Keratinocyte (primary cell): ENCODE measurements around the gene AHRR. TPM values are rescaled to one million over a fixed set of nuclear protein-coding genes. Genes with fewer than 3 reads are reported as not detected.
A peak's percentile ranks its signal among the peaks of the same experiment; 100 is the strongest.

ENCODE experiments used
- DNase-seq: peaks from one replicate; pipeline ENCODE4 v3.0.0-alpha.2; 2011; ENCODE audit warnings: low read depth, missing footprints, low spot score
- FAIRE-seq: peaks from 2 replicates; lab custom pipeline; 2011; peaks lifted over from hg19 to GRCh38; lab: Jason Lieb, UNC
- H2AFZ ChIP-seq: 2 replicates; pipeline ENCODE4 v1.6.0; 2012; ENCODE audit warnings: low read length, control low read depth, inconsistent platforms; ENCODE audit not compliant: control insufficient read depth
- H3K27ac ChIP-seq: 2 replicates; pipeline ENCODE4 v1.5.1; 2011; ENCODE audit warnings: low read length; ENCODE audit not compliant: control insufficient read depth, insufficient read depth
- H3K27me3 ChIP-seq: 3 replicates; pipeline ENCODE4 v1.6.0; 2011; ENCODE audit warnings: low read length; ENCODE audit not compliant: control insufficient read depth, insufficient read depth; ENCODE audit errors: extremely low read depth
- H3K36me3 ChIP-seq, 2 experiments: 2 replicates in 1 of 2; 3 replicates in 1 of 2; pipeline ENCODE4 v1.5.1; 2011; ENCODE audit warnings: low read length in 2 of 2, mild to moderate bottlenecking in 1 of 2; ENCODE audit not compliant: control insufficient read depth in 2 of 2, insufficient read depth in 2 of 2; ENCODE audit errors: extremely low read depth in 1 of 2
- H3K4me1 ChIP-seq: 3 replicates; pipeline ENCODE4 v1.5.1; 2011; ENCODE audit warnings: low read length; ENCODE audit not compliant: control insufficient read depth, insufficient read depth; ENCODE audit errors: extremely low read depth
- H3K4me2 ChIP-seq: 3 replicates; pipeline ENCODE4 v1.6.0; 2011; ENCODE audit warnings: low read depth, low read length; ENCODE audit not compliant: control insufficient read depth, insufficient read depth; ENCODE audit errors: extremely low read depth
- H3K4me3 ChIP-seq, 3 experiments: fragments of 200-600 bp in 1 of 3; sonication (generic) in 1 of 3; 2 replicates in 2 of 3; 3 replicates in 1 of 3; pipeline ENCODE4 v1.5.1; 2011 to 2016; ENCODE audit warnings: low read length in 3 of 3, mild to moderate bottlenecking in 3 of 3, control low read depth in 2 of 3, inconsistent platforms in 1 of 3, low read depth in 1 of 3, mixed read lengths in 1 of 3, mixed run types in 1 of 3, moderate library complexity in 1 of 3; ENCODE audit not compliant: control insufficient read depth in 2 of 3, insufficient read depth in 2 of 3; ENCODE audit errors: extremely low read depth in 1 of 3
- H3K79me2 ChIP-seq: 2 replicates; pipeline ENCODE4 v1.6.0; 2012; ENCODE audit warnings: low read length; ENCODE audit not compliant: control insufficient read depth, insufficient read depth
- H3K9ac ChIP-seq: 3 replicates; pipeline ENCODE4 v1.6.0; 2011; ENCODE audit warnings: low read length; ENCODE audit not compliant: control insufficient read depth, insufficient read depth; ENCODE audit errors: extremely low read depth
- H3K9me1 ChIP-seq: 3 replicates; pipeline ENCODE4 v1.6.0; 2011; ENCODE audit warnings: low read length; ENCODE audit not compliant: control insufficient read depth, insufficient read depth; ENCODE audit errors: extremely low read depth
- H3K9me3 ChIP-seq: 2 replicates; pipeline ENCODE4 v1.5.1; 2012; ENCODE audit warnings: low read depth, low read length; ENCODE audit not compliant: control insufficient read depth
- H4K20me1 ChIP-seq: 3 replicates; pipeline ENCODE4 v1.6.0; 2011; ENCODE audit warnings: low read length; ENCODE audit not compliant: control insufficient read depth, insufficient read depth; ENCODE audit errors: extremely low read depth
- EZH2 ChIP-seq: IDR thresholded peaks from one replicate; pipeline ENCODE4 v1.6.1; 2012; ENCODE audit warnings: inconsistent platforms, mild to moderate bottlenecking, low read length, moderate library complexity
- dilution Hi-C: fragments of 300-500 bp; cut with MboI; formaldehyde crosslinking; loops from one replicate; pipeline ENCODE4 v1.7.0; 2020; ENCODE audit warnings: low sequenced_read_pairs; ENCODE audit not compliant: extremely low pct_ligation_motif_present
- polyA plus RNA-seq, 5 experiments: library from polyadenylated mRNA; depleted of rRNA in 3 of 5; stranded (reverse) in 3 of 5; stranded (forward) in 1 of 5; unstranded in 1 of 5; fragments of >200 nt; gene quantifications; 1 replicate in 1 of 5; 2 replicates in 3 of 5; 3 replicates in 1 of 5; pipeline versions ENCODE4 v1.2.1 to v1.2.3, GENCODE V29; 2011 to 2012; ENCODE audit warnings: missing spikeins in 2 of 5, low read depth in 1 of 5, low replicate concordance in 1 of 5
- TF ChIP-seq, protein P1 (sequence below), 3 experiments: IDR thresholded peaks in 1 of 3; conservative IDR thresholded peaks in 1 of 3; optimal IDR thresholded peaks in 1 of 3; 2 replicates in 2 of 3; 3 replicates in 1 of 3; pipeline versions ENCODE3 to v1.5.1; 2011; ENCODE audit warnings: low read length in 3 of 3, mild to moderate bottlenecking in 3 of 3, moderate library complexity in 2 of 3, control low read depth in 1 of 3, inconsistent platforms in 1 of 3; ENCODE audit not compliant: insufficient read depth in 2 of 3; ENCODE audit errors: extremely low read depth in 1 of 3

AHRR gene
- polyA plus RNA-seq, 1 donor (not counting 4 experiments of a cell fraction or from before 2014, with no cell fraction given): 0.24 TPM

DNA sequence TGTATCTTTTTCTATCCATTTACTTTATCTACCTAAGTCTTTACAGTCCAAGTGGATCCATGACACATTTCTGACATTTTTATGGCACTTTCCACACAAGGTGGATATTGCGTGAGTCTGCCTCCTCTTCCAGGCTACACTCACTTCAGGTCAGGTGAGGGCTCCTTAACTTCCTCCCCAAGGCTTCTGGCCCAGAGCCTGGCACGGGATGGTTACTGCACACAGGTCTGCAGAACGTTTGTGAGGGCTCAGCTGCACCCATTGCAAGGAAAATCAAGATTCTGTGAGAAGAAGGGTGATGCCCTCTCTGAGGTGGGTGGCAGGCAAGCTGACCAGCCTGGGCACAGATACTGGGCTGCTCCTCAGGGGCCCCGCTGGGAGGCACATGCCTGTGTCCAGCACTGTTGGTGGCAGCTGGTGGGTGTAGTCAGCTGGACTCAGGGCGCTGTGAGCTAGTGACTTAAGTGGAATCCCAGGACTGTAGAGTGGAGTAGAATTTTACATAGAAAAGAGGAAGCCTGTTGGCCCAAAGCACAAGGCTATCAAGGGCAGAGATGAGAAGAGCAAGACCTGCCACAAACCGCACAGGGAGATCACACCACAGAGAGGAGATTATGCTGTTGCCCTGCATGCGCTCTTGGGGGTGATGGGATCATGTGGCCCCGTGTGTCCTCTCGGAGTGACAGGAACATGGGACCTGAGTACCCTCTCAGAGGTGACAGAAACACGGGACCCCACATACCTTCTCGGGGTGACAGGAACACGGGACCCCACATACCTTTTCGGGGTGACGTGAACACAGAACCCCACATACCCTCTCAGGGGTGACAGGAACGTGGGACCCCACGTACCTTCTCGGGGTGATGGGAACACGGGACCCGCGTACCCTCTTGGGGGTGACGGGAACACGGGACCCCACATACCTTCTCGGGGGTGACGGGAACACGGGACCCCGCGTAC, 21.3 kb downstream of the AHRR start:
- dilution Hi-C loops: no loop called here
- Histone ChIP-seq H3K27me3 (peaks cover 16% of the 10 kb centered on the region), H3K9me3 (no peaks in the 10 kb centered on the region), H3K9ac (no peak overlapping the region), H4K20me1 (no peaks in the 10 kb centered on the region), H3K4me2 (no peak overlapping the region), H3K4me1 (no peaks in the 10 kb centered on the region), H2AFZ (no peak overlapping the region), H3K79me2 (no peaks in the 10 kb centered on the region), H3K4me3 (no peak overlapping the region), H3K36me3 (no peaks in the 10 kb centered on the region), H3K27ac (no peak overlapping the region), H3K9me1 (no peaks in the 10 kb centered on the region)
- TF ChIP-seq, protein P1, sequence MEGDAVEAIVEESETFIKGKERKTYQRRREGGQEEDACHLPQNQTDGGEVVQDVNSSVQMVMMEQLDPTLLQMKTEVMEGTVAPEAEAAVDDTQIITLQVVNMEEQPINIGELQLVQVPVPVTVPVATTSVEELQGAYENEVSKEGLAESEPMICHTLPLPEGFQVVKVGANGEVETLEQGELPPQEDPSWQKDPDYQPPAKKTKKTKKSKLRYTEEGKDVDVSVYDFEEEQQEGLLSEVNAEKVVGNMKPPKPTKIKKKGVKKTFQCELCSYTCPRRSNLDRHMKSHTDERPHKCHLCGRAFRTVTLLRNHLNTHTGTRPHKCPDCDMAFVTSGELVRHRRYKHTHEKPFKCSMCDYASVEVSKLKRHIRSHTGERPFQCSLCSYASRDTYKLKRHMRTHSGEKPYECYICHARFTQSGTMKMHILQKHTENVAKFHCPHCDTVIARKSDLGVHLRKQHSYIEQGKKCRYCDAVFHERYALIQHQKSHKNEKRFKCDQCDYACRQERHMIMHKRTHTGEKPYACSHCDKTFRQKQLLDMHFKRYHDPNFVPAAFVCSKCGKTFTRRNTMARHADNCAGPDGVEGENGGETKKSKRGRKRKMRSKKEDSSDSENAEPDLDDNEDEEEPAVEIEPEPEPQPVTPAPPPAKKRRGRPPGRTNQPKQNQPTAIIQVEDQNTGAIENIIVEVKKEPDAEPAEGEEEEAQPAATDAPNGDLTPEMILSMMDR (optimal IDR thresholded peaks at IDR 0.05 in 1 of 3, IDR thresholded peaks at IDR 0.05 in 1 of 3, conservative IDR thresholded peaks at IDR 0.05 in 1 of 3; ENCODE audit: extremely low read depth in 1 of 3, insufficient read depth in 2 of 3, low read length in 3 of 3): no peak
- TF ChIP-seq EZH2: no peak
- DNase-seq: no peak
- FAIRE-seq: no peak

DNA sequence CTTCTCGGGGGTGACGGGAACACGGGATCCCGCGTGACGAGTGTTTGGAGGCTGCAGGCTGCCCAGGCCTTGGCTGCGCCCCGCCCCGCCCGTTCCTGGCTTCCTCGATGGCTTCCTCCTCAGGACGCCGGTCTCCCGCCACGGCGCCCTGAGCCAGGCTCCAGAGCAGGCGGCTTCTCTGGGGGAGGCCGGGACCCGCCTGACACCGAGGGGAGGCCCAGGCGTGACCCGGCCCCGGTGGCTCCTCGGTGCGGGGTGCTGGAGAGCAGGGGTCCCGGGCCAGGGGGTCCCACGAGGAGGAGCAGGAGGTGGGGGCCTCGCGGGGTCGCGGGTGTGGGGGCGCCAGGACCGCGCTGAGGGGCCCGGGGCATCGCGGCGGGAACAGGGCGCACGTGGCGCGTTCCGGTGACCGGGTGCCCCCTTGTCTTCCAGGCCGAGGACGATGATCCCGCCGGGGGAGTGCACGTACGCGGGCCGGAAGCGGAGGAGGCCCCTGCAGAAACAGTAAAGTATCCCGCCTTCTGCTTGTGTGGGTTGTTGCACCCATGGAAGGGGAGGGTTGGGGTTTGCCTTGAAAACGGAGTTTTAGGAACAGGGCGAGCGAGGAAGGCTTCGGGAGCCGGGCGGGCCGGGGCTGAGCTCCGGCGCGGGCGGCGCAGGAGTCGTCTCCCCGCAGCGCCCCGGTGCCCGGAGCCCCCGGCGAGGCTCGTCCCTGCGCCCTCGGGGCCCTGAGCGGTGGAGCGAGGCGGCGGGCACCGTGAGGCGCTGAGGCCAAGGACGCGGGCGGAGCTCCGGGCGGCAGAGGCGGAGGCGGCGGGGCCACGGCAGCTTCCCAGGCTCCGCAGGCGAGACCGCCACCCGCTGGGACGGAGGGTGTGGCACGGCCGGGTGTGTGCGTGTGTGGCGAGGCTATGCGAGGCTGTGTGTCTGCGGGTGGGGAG, 22.2 kb downstream of the AHRR start:
- Histone ChIP-seq H3K9me3 (no peaks in the 10 kb centered on the region), H2AFZ (peak overlapping the region; percentile 22), H4K20me1 (no peaks in the 10 kb centered on the region), H3K9me1 (no peaks in the 10 kb centered on the region), H3K4me3 (peak overlapping the region; percentile 15 to 32 (median 27)), H3K36me3 (no peaks in the 10 kb centered on the region), H3K79me2 (no peaks in the 10 kb centered on the region), H3K27ac (no peak overlapping the region), H3K4me2 (peak overlapping the region; percentile 45), H3K27me3 (peaks cover 17% of the 10 kb centered on the region), H3K9ac (peak overlapping the region; percentile 22), H3K4me1 (no peaks in the 10 kb centered on the region)
- no peak for DNase-seq
- dilution Hi-C loops: no loop called here
- TF ChIP-seq, protein P1 (optimal IDR thresholded peaks at IDR 0.05 in 1 of 3, IDR thresholded peaks at IDR 0.05 in 1 of 3, conservative IDR thresholded peaks at IDR 0.05 in 1 of 3; ENCODE audit: extremely low read depth in 1 of 3, insufficient read depth in 2 of 3, low read length in 3 of 3): peak in 1 of 3 experiments; percentile 22
- TF ChIP-seq EZH2: no peak
- FAIRE-seq: no peak
